ENCODE data around the gene RPS21.

DNA sequence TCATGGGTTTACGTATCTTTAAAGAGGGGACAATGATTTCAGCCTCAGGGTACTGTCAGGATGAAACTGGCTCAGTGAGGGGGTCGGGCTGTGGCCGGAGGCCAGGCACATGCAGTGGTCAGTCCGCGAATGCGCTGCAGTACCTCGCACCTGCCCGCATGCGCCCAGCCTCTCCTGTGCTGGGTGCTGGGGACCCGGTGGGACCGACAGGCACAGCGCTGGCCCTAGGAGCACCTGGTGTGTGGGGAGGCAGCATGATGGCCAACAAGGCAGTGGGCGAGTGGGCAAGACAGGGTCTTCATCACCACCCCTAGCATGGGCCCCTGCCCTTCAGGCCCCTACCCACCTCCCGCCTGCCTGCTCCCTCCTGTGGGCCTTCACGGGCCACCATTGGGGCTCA lies 21.2 kb downstream of the RPS21 start:
- TF ChIP-seq, protein P1, sequence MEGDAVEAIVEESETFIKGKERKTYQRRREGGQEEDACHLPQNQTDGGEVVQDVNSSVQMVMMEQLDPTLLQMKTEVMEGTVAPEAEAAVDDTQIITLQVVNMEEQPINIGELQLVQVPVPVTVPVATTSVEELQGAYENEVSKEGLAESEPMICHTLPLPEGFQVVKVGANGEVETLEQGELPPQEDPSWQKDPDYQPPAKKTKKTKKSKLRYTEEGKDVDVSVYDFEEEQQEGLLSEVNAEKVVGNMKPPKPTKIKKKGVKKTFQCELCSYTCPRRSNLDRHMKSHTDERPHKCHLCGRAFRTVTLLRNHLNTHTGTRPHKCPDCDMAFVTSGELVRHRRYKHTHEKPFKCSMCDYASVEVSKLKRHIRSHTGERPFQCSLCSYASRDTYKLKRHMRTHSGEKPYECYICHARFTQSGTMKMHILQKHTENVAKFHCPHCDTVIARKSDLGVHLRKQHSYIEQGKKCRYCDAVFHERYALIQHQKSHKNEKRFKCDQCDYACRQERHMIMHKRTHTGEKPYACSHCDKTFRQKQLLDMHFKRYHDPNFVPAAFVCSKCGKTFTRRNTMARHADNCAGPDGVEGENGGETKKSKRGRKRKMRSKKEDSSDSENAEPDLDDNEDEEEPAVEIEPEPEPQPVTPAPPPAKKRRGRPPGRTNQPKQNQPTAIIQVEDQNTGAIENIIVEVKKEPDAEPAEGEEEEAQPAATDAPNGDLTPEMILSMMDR (IDR thresholded peaks at IDR 0.05): no peak
- no peak for TF ChIP-seq POLR2A (IDR thresholded peaks at IDR 0.05)

Data from heart left ventricle (tissue), 13 donors.